Endothelial cell of umbilical vein (primary cell): ENCODE data around the gene TMEM92. TPM values are rescaled to one million over a fixed set of nuclear protein-coding genes. Genes with fewer than 3 reads are reported as not detected.

Source experiments
- BruUV-seq: library from RNA; stranded (reverse); fragments of 400-500 nt; replicated peaks from 2 replicates; lab custom pipeline; 2021; lab: Mats Ljungman, UMichigan
- CTCF ChIA-PET: fragments of 300-600, 350-600 bp; sonication (Branson Sonifier 250); formaldehyde crosslinking; loops from one replicate; lab custom pipeline; 2021; ENCODE audit warnings: antibody characterized with exemption, inconsistent platforms; lab: Charles Lee
- POLR2A ChIA-PET: fragments of 300-600, 350-600 bp; sonication (Branson Sonifier 250); formaldehyde crosslinking; loops from one replicate; lab custom pipeline; 2021; ENCODE audit warnings: antibody characterized with exemption, inconsistent platforms; lab: Charles Lee
- DNase-seq: peaks from one replicate; pipeline ENCODE4 v3.0.0-alpha.2; 2011; ENCODE audit warnings: low read depth, low spot score
- FAIRE-seq: peaks from 2 replicates; lab custom pipeline; 2011; peaks lifted over from hg19 to GRCh38; lab: Jason Lieb, UNC
- H2AFZ ChIP-seq: 2 replicates; pipeline ENCODE4 v1.6.0; 2012; ENCODE audit warnings: low read depth, low read length, control low read depth, inconsistent platforms
- H3K27ac ChIP-seq: 2 replicates; pipeline ENCODE4 v1.5.1; 2011; ENCODE audit warnings: low read depth, mild to moderate bottlenecking, control low read depth, low read length, moderate library complexity; ENCODE audit not compliant: insufficient read depth
- H3K27me3 ChIP-seq, 2 experiments: 2 replicates each; pipeline versions ENCODE4 v1.6.0 to v1.6.1; 2011; ENCODE audit warnings: low read length in 2 of 2, mixed read lengths in 1 of 2; ENCODE audit not compliant: control insufficient read depth in 2 of 2, insufficient read depth in 2 of 2
- H3K36me3 ChIP-seq, 2 experiments: 2 replicates in 1 of 2; 3 replicates in 1 of 2; pipeline ENCODE4 v1.5.1; 2011; ENCODE audit warnings: low read length in 2 of 2, mild to moderate bottlenecking in 1 of 2, moderate library complexity in 1 of 2; ENCODE audit not compliant: control insufficient read depth in 2 of 2, insufficient read depth in 2 of 2; ENCODE audit errors: extremely low read depth in 1 of 2
- H3K4me1 ChIP-seq: 3 replicates; pipeline ENCODE4 v1.5.1; 2011; ENCODE audit warnings: mild to moderate bottlenecking, low read length; ENCODE audit not compliant: control insufficient read depth, insufficient read depth; ENCODE audit errors: extremely low read depth
- H3K4me2 ChIP-seq: 2 replicates; pipeline ENCODE4 v1.6.1; 2011; ENCODE audit warnings: low read length, control low read depth, mixed read lengths; ENCODE audit not compliant: insufficient read depth
- H3K4me3 ChIP-seq, 3 experiments: fragments of 200-600 bp in 1 of 3; sonication (generic), shearing (Covaris generic) in 1 of 3; replicated peaks in 1 of 3; 2 replicates each; pipeline ENCODE4 v1.5.1; 2011 to 2016; ENCODE audit warnings: control low read depth in 3 of 3, low read length in 3 of 3, mild to moderate bottlenecking in 2 of 3, inconsistent platforms in 1 of 3, low read depth in 1 of 3, moderate library complexity in 1 of 3; ENCODE audit not compliant: insufficient read depth in 1 of 3
- H3K79me2 ChIP-seq: 2 replicates; pipeline ENCODE4 v1.6.0; 2012; ENCODE audit warnings: low read length, inconsistent platforms; ENCODE audit not compliant: control insufficient read depth, insufficient read depth
- H3K9ac ChIP-seq: replicated peaks from 2 replicates; pipeline ENCODE3; 2011; ENCODE audit warnings: low read length, control low read depth; ENCODE audit not compliant: insufficient read depth; ENCODE audit errors: extremely low read depth
- H3K9me1 ChIP-seq: replicated peaks from 3 replicates; pipeline ENCODE4 v1.6.0; 2011; ENCODE audit warnings: mild to moderate bottlenecking, low read length; ENCODE audit not compliant: control insufficient read depth, insufficient read depth; ENCODE audit errors: extremely low read depth
- H3K9me3 ChIP-seq: replicated peaks from 2 replicates; pipeline ENCODE4 v1.5.1; 2012; ENCODE audit warnings: low read length, inconsistent platforms; ENCODE audit not compliant: control insufficient read depth, insufficient read depth
- H4K20me1 ChIP-seq: replicated peaks from 2 replicates; pipeline ENCODE3; 2011; ENCODE audit warnings: mild to moderate bottlenecking, low read length; ENCODE audit not compliant: control insufficient read depth, insufficient read depth; ENCODE audit errors: extremely low read depth
- EZH2 ChIP-seq: IDR thresholded peaks from 2 replicates; pipeline ENCODE4 v1.6.1; 2012; ENCODE audit warnings: borderline replicate concordance, low read depth, mild to moderate bottlenecking, moderate library complexity, low read length, inconsistent platforms; ENCODE audit not compliant: severe bottlenecking
- FOS ChIP-seq: IDR thresholded peaks from 2 replicates; pipeline ENCODE4 v1.6.1; 2011; ENCODE audit warnings: mild to moderate bottlenecking, low read length, moderate library complexity, borderline replicate concordance; ENCODE audit not compliant: insufficient read depth
- GATA2 ChIP-seq: IDR thresholded peaks from 2 replicates; pipeline ENCODE4 v1.7.0; 2011; ENCODE audit warnings: low read depth, mild to moderate bottlenecking, moderate library complexity, mixed read lengths, low read length; ENCODE audit not compliant: insufficient read length, insufficient read depth
- JUN ChIP-seq: IDR thresholded peaks from 2 replicates; pipeline ENCODE4 v1.6.1; 2011; ENCODE audit warnings: borderline replicate concordance, low read depth; ENCODE audit not compliant: insufficient read length, insufficient read depth
- MYC ChIP-seq: IDR thresholded peaks from one replicate; pipeline ENCODE4 v1.6.1; 2011; ENCODE audit warnings: mild to moderate bottlenecking, low read depth, low read length
- POLR2A ChIP-seq: IDR thresholded peaks from 2 replicates; pipeline ENCODE4 v1.6.1; 2012; ENCODE audit warnings: low read depth, mild to moderate bottlenecking, control low read depth, low read length
- POLR2AphosphoS5 ChIP-seq: IDR thresholded peaks from 2 replicates; pipeline ENCODE4 v1.6.1; 2012; ENCODE audit warnings: low read depth, mild to moderate bottlenecking, control low read depth, low read length, moderate library complexity; ENCODE audit not compliant: insufficient read depth
- dilution Hi-C: fragments of 300-500 bp; cut with MboI; formaldehyde crosslinking; loops from one replicate; pipeline ENCODE4 v1.15.0; 2019; ENCODE audit warnings: low sequenced_read_pairs; ENCODE audit not compliant: extremely low pct_ligation_motif_present
- intact Hi-C: fragments of 100-400 bp; cut with micrococcal nuclease; formaldehyde crosslinking; loops from one replicate; pipeline ENCODE4 v1.10.0; 2022
- polyA plus RNA-seq, 4 experiments: library from polyadenylated mRNA; depleted of rRNA in 3 of 4; stranded (reverse) in 3 of 4; unstranded in 1 of 4; fragments of >200 nt; gene quantifications; 2 replicates each; pipeline versions ENCODE4 v1.2.1 to v1.2.3, GENCODE V29; 2011 to 2012; ENCODE audit warnings: missing spikeins in 1 of 4
- total RNA-seq: library from RNA; stranded (reverse); gene quantifications from 2 replicates; pipeline ENCODE4 v1.2.3, GENCODE V29; 2021
- TF ChIP-seq, protein P1 (sequence below): IDR thresholded peaks from 2 replicates; pipeline ENCODE4 v1.6.1; 2011; ENCODE audit not compliant: insufficient read depth, insufficient read length
- TF ChIP-seq, protein P2 (sequence below), 2 donors: IDR thresholded peaks; 1 replicate in 1 of 2; 2 replicates in 1 of 2; pipeline ENCODE4 v1.5.1; 2011; ENCODE audit warnings: low read length in 2 of 2, mild to moderate bottlenecking in 2 of 2, moderate library complexity in 2 of 2, control low read depth in 1 of 2, inconsistent platforms in 1 of 2, low read depth in 1 of 2; ENCODE audit not compliant: insufficient read depth in 1 of 2; ENCODE audit errors: extremely low read depth in 1 of 2

TMEM92 gene
- total and polyA plus RNA-seq, 2 donors (not counting 3 experiments of a cell fraction or from before 2014, with no cell fraction given), result 0.03 TPM; not detected in 1

DNA sequence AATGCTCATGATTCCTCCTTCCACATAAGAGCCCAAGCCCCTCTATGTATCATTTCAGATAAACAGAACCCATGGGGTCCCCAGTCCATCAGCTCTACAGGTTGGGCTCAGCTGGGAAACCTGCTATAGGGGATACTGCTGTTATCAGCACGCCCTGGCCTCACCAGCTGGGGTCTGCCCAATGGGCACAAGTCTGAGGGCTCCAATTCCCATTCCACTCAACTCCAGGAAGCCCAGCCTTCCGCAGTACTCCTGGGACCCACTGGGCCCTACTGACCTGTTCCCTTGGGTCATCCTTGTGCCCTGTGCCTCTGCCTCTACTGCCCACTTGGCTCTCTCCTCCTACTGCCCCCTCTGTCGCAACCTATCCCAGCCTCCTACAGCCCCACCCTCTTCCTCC, 55.5 kb downstream of the TMEM92 start:
- FAIRE-seq, result no peak
- POLR2A ChIA-PET, result no interaction called here
- no peak for TF ChIP-seq POLR2A
- no peak for TF ChIP-seq FOS
- no peak for TF ChIP-seq MYC
- TF ChIP-seq EZH2, result no peak
- TF ChIP-seq, protein P1, sequence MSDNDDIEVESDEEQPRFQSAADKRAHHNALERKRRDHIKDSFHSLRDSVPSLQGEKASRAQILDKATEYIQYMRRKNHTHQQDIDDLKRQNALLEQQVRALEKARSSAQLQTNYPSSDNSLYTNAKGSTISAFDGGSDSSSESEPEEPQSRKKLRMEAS, result no peak
- TF ChIP-seq GATA2, result no peak
- no peaks in the 10 kb centered on the region for H3K36me3 ChIP-seq
- H4K20me1 ChIP-seq, result no peaks in the 10 kb centered on the region
- no peak overlapping the region for H2AFZ ChIP-seq
- dilution Hi-C loops, result no loop called here
- H3K4me3 ChIP-seq, result no peak overlapping the region
- no peaks in the 10 kb centered on the region for H3K9me3 ChIP-seq
- no peak for DNase-seq
- H3K27me3 ChIP-seq, result peaks cover 7 to 9% of the 10 kb centered on the region in 2 experiments
- CTCF ChIA-PET, result interaction anchor here (0.7 to 0.8 kb wide), 2 partner anchors 14 to 130 kb away, joined by 3 to 6 read pairs; no protein-coding TSS in a partner anchor
- no peak overlapping the region for H3K9ac ChIP-seq
- H3K4me2 ChIP-seq, result no peak overlapping the region
- no peaks in the 10 kb centered on the region for H3K9me1 ChIP-seq
- no peaks in the 10 kb centered on the region for H3K4me1 ChIP-seq
- intact Hi-C loops, result no loop called here
- BruUV-seq, result no TSS peak
- H3K27ac ChIP-seq, result no peak overlapping the region
- no peaks in the 10 kb centered on the region for H3K79me2 ChIP-seq

DNA sequence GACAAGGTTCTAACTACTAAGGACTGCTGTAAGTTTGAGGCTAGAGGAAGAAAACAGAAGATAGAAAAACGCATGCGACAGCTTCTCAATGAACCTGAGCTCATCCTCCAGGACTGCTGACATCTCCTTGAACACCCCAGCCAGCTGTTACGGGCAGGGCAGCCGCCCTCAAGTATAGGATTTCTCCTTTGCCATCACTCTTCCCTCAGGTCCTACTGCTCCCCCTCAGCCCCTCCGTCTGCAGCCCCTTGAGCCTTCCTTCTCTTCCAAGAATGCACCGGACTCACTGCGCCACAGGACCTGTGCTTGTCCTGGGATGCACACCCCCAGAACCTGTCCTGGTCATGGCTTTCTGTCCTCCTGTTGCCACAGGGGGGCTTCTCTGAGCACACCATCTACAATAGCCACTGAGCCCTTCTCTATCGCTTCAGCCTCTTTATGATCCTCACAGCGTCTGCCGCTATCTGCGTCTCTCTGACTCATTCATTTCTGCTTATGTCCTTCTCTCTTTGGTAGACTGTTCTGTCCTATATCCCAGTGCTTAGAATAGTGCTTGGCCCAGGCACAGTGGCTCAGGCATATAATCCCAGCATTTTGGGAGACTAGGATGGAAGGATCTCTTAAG, 56.0 kb downstream of the TMEM92 start:
- H3K27me3 ChIP-seq, result peaks cover 9 to 11% of the 10 kb centered on the region in 2 experiments
- H3K9me3 ChIP-seq, result no peaks in the 10 kb centered on the region
- DNase-seq, result no peak
- H3K4me3 ChIP-seq, result no peak overlapping the region
- H3K9ac ChIP-seq, result no peak overlapping the region
- intact Hi-C loops (no loop called here), dilution Hi-C loops (no loop called here)
- no TSS peak for BruUV-seq
- CTCF ChIA-PET, result interaction anchor here (0.8 to 0.9 kb wide), 2 partner anchors 16 to 130 kb away, joined by 3 to 5 read pairs; partner anchors contain the start of gene XYLT2
- H3K9me1 ChIP-seq, result no peaks in the 10 kb centered on the region
- POLR2A ChIA-PET, result no interaction called here
- H3K36me3 ChIP-seq, result no peaks in the 10 kb centered on the region
- no peak overlapping the region for H2AFZ ChIP-seq
- no peak for FAIRE-seq
- TF ChIP-seq JUN, result no peak
- no peak for TF ChIP-seq GATA2
- no peak for TF ChIP-seq EZH2
- TF ChIP-seq FOS, result no peak
- TF ChIP-seq, protein P2, sequence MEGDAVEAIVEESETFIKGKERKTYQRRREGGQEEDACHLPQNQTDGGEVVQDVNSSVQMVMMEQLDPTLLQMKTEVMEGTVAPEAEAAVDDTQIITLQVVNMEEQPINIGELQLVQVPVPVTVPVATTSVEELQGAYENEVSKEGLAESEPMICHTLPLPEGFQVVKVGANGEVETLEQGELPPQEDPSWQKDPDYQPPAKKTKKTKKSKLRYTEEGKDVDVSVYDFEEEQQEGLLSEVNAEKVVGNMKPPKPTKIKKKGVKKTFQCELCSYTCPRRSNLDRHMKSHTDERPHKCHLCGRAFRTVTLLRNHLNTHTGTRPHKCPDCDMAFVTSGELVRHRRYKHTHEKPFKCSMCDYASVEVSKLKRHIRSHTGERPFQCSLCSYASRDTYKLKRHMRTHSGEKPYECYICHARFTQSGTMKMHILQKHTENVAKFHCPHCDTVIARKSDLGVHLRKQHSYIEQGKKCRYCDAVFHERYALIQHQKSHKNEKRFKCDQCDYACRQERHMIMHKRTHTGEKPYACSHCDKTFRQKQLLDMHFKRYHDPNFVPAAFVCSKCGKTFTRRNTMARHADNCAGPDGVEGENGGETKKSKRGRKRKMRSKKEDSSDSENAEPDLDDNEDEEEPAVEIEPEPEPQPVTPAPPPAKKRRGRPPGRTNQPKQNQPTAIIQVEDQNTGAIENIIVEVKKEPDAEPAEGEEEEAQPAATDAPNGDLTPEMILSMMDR (IDR thresholded peaks at IDR 0.05; ENCODE audit: extremely low read depth in 1 of 2, insufficient read depth in 1 of 2, low read depth in 1 of 2, low read length in 2 of 2), result no peak
- TF ChIP-seq MYC, result no peak
- TF ChIP-seq POLR2A, result no peak
- TF ChIP-seq POLR2AphosphoS5, result no peak
- TF ChIP-seq, protein P1, result no peak
- H4K20me1 ChIP-seq, result no peaks in the 10 kb centered on the region
- H3K4me1 ChIP-seq, result no peaks in the 10 kb centered on the region
- H3K4me2 ChIP-seq, result no peak overlapping the region
- H3K79me2 ChIP-seq, result no peaks in the 10 kb centered on the region
- H3K27ac ChIP-seq, result no peak overlapping the region
